ENCODE measurements around the gene CRIM1. TPM values are rescaled to one million over a fixed set of nuclear protein-coding genes. Genes with fewer than 3 reads are reported as not detected.
A peak's percentile ranks its signal among the peaks of the same experiment; 100 is the strongest.

Gene CRIM1
- total RNA-seq, 1 donor from 2014 or later, result 35.3 TPM

GRCh38 chr2:36367486-36367885, 11.9 kb downstream of the CRIM1 start:
- Histone ChIP-seq H3K36me3 (ENCODE audit: control insufficient read depth, insufficient read depth, low read length) (no peaks in the 10 kb centered on the region), H3K4me3 (ENCODE audit: low read depth, low read length) (no peak overlapping the region), H3K27me3 (ENCODE audit: control insufficient read depth, insufficient read depth, low read length) (no peaks in the 10 kb centered on the region)
- FAIRE-seq (no peak), DNase-seq (ENCODE audit: low read depth) (no peak)
- TF ChIP-seq, protein P1, sequence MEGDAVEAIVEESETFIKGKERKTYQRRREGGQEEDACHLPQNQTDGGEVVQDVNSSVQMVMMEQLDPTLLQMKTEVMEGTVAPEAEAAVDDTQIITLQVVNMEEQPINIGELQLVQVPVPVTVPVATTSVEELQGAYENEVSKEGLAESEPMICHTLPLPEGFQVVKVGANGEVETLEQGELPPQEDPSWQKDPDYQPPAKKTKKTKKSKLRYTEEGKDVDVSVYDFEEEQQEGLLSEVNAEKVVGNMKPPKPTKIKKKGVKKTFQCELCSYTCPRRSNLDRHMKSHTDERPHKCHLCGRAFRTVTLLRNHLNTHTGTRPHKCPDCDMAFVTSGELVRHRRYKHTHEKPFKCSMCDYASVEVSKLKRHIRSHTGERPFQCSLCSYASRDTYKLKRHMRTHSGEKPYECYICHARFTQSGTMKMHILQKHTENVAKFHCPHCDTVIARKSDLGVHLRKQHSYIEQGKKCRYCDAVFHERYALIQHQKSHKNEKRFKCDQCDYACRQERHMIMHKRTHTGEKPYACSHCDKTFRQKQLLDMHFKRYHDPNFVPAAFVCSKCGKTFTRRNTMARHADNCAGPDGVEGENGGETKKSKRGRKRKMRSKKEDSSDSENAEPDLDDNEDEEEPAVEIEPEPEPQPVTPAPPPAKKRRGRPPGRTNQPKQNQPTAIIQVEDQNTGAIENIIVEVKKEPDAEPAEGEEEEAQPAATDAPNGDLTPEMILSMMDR (IDR thresholded peaks at IDR 0.05; ENCODE audit: insufficient read depth, low read length, severe bottlenecking), result no peak

- no peak for FAIRE-seq
- Histone ChIP-seq H3K27me3 (ENCODE audit: control insufficient read depth, insufficient read depth, low read length) (no peaks in the 10 kb centered on the region), H3K4me3 (ENCODE audit: low read depth, low read length) (peak overlapping the region; percentile 5), H3K36me3 (ENCODE audit: control insufficient read depth, insufficient read depth, low read length) (no peaks in the 10 kb centered on the region)
- TF ChIP-seq, protein P1 (IDR thresholded peaks at IDR 0.05; ENCODE audit: insufficient read depth, low read length, severe bottlenecking), result no peak
- peak; percentile 93 for DNase-seq (ENCODE audit: low read depth)
Observed at GRCh38 chr2:36367895-36368353, 12.3 kb downstream of the CRIM1 start.

DNA sequence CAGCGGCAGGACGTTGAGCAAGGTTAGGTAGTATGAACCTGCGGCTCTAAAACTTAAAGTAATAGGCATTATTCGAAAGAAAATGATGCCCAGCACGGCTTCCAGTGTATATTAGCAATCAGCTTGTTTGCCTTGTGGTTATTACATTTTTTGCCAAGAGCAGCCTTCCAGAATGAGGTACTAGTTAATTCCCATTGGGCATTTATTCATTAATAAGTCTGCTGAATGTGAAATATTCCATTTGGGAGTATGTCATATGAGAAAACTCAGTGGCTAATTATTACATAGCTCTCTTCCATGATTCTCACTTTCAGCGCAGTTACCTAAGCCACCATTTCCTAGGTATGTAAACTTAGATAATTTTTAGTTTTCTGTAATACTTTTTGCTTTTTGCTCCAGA, 12.9 kb downstream of the CRIM1 start:
- FAIRE-seq, result no peak
- TF ChIP-seq, protein P1 (IDR thresholded peaks at IDR 0.05; ENCODE audit: insufficient read depth, low read length, severe bottlenecking), result no peak

GRCh38 chr2:36369163-36369562, 13.6 kb downstream of the CRIM1 start:
- TF ChIP-seq, protein P1 (IDR thresholded peaks at IDR 0.05; ENCODE audit: insufficient read depth, low read length, severe bottlenecking), result no peak
- no peak overlapping the region for H3K4me3 ChIP-seq (ENCODE audit: low read depth, low read length)
- FAIRE-seq, result no peak

More for the DNA sequence above, 12.9 kb downstream of the CRIM1 start:
- no peak overlapping the region for H3K4me3 ChIP-seq (ENCODE audit: low read depth, low read length)
- no peaks in the 10 kb centered on the region for H3K36me3 ChIP-seq (ENCODE audit: control insufficient read depth, insufficient read depth, low read length)
- H3K27me3 ChIP-seq (ENCODE audit: control insufficient read depth, insufficient read depth, low read length), result no peaks in the 10 kb centered on the region
- no peak for DNase-seq (ENCODE audit: low read depth)

DNA sequence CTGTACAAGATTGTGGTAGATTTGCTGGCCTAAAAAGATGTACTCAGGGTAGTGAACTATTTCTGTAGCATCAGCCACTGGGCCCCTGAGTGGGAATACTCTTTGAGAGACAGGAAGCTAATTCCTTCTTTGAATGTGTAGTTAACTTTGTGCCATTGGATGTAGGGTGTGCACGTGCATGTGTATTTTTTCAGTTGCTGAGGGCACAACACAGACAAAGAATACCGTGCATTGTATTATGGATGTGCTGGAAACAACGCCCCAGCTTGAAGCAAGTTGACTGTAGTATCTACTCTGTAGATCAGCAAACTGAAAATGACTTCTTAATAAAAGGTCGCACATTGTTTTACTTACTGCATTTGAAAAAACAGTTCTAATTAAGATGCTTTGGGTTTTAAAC, 14.1 kb downstream of the CRIM1 start:
- no peak for FAIRE-seq
- no peak overlapping the region for H3K4me3 ChIP-seq (ENCODE audit: low read depth, low read length)
- TF ChIP-seq, protein P1 (IDR thresholded peaks at IDR 0.05; ENCODE audit: insufficient read depth, low read length, severe bottlenecking), result no peak
- H3K36me3 ChIP-seq (ENCODE audit: control insufficient read depth, insufficient read depth, low read length), result no peaks in the 10 kb centered on the region
- DNase-seq (ENCODE audit: low read depth), result no peak
- no peaks in the 10 kb centered on the region for H3K27me3 ChIP-seq (ENCODE audit: control insufficient read depth, insufficient read depth, low read length)

More at GRCh38 chr2:36369163-36369562, 13.6 kb downstream of the CRIM1 start:
- Histone ChIP-seq H3K27me3 (ENCODE audit: control insufficient read depth, insufficient read depth, low read length) (no peaks in the 10 kb centered on the region), H3K36me3 (ENCODE audit: control insufficient read depth, insufficient read depth, low read length) (no peaks in the 10 kb centered on the region)
- DNase-seq (ENCODE audit: low read depth), result no peak

- H3K36me3 ChIP-seq (ENCODE audit: control insufficient read depth, insufficient read depth, low read length), result no peaks in the 10 kb centered on the region
- FAIRE-seq (no peak), DNase-seq (ENCODE audit: low read depth) (no peak)
- H3K4me3 ChIP-seq (ENCODE audit: low read depth, low read length), result no peak overlapping the region
- no peaks in the 10 kb centered on the region for H3K27me3 ChIP-seq (ENCODE audit: control insufficient read depth, insufficient read depth, low read length)
- TF ChIP-seq, protein P1 (IDR thresholded peaks at IDR 0.05; ENCODE audit: insufficient read depth, low read length, severe bottlenecking), result no peak
Observed at GRCh38 chr2:36370281-36370680, 14.7 kb downstream of the CRIM1 start.

Measured in bronchial epithelial cell (primary cell).